VCaP (cell line): Measurements from ENCODE around the gene DMP1.
A peak's percentile ranks its signal among the peaks of the same experiment; 100 is the strongest.

ENCODE experiments used
- H3K27ac ChIP-seq: fragments of 450-650 bp; 2 replicates; pipeline ENCODE4 v1.5.1; 2017
- TF ChIP-seq, protein P1 (sequence below): fragments of 450-650 bp; conservative IDR thresholded peaks from 2 replicates; pipeline ENCODE4 v1.5.1; 2017; ENCODE audit warnings: mild to moderate bottlenecking, moderate library complexity

DMP1 gene

DNA sequence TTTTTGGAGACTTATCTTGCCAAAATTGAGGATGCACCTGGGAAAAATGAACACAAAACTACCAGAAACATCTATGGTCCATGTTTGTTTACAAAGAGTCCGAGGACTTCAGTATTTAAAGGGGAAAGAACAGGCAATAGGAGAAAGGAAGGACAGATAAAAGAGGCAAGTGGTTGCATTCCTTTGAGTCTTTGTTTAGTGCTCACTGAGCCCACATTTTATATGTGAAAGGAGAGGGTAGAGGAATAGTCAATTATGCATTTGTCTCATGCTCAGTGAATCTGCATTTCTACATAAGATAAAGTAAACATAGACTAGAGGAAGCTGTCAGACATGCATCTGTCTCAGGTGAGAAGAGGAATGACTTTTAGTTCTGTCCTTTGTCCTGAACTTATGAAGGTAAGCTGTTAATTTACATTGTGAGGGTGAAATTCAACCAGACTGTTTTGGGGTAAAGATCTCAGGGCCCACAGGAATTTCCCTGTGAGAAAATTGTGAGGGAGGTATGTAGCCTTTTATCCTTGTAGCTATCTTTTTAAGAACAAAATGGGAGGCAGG is 4.5 kb downstream of the DMP1 start:
- TF ChIP-seq, protein P1, sequence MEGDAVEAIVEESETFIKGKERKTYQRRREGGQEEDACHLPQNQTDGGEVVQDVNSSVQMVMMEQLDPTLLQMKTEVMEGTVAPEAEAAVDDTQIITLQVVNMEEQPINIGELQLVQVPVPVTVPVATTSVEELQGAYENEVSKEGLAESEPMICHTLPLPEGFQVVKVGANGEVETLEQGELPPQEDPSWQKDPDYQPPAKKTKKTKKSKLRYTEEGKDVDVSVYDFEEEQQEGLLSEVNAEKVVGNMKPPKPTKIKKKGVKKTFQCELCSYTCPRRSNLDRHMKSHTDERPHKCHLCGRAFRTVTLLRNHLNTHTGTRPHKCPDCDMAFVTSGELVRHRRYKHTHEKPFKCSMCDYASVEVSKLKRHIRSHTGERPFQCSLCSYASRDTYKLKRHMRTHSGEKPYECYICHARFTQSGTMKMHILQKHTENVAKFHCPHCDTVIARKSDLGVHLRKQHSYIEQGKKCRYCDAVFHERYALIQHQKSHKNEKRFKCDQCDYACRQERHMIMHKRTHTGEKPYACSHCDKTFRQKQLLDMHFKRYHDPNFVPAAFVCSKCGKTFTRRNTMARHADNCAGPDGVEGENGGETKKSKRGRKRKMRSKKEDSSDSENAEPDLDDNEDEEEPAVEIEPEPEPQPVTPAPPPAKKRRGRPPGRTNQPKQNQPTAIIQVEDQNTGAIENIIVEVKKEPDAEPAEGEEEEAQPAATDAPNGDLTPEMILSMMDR: no peak

DNA sequence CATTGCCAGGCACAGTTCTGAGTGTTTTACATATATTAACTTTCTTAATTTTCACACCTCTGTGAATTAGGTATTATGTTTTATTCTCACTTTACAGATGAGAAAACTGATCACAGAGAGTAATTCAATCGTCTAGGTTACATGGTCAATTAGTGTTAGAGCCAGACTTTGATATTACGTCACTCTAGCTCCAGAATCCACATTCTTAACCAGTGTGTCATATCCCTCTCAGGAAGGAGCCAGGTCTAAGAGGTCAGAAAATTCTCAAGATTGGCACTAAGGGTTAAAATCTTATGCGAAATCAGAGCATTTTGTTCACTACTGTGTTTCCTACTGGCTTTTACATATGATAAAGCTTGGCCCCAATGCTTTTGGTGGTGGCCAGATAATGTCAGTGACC is 7.4 kb downstream of the DMP1 start:
- H3K27ac ChIP-seq: no peak overlapping the region
- TF ChIP-seq, protein P1: no peak

More for the DNA sequence above, 4.5 kb downstream of the DMP1 start:
- no peak overlapping the region for H3K27ac ChIP-seq

DNA sequence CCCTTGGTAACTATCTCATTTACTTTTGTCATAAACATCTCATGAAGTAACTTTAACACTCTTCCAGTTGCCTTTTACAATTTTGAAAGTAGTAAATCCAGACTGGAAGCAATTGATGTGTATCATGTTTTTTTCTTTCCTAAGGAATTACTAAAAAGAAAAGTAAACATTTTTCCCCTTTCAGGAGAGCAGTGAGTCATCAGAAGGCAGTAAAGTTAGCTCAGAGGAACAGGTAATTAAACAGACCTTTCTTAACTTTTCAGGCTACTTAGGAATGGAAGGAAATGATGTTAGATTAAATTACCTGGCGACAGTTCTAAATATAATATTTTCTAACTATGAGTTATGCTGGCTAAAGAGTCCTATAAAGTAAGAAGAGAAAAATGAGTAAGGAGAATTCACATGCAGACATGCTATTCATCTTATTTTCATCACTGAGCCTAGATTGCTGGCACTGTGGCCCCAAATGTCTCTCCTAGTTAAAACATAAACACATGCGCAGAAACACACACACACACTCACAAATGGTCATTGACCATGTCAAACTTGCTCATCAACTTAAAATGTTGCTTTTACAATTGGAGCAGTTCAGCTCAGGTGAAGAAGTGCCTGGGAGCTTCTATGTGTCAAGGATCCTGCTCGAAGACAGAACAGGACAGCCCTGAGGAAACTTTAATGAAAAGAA is 9.3 kb downstream of the DMP1 start:
- peak overlapping the region; percentile 60 for H3K27ac ChIP-seq

DNA sequence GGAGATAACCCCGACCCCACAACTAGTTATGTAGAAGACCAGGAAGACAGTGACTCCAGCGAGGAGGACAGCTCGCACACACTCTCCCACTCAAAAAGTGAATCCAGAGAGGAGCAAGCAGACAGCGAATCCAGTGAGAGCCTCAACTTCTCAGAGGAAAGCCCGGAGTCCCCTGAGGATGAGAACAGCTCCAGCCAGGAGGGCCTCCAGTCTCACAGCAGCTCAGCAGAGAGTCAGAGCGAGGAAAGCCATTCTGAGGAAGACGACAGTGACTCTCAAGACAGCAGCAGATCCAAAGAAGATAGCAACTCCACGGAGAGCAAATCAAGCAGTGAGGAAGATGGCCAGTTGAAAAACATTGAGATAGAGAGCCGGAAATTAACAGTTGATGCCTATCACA is 12.8 kb downstream of the DMP1 start:
- TF ChIP-seq, protein P1: no peak
- no peak overlapping the region for H3K27ac ChIP-seq

More for the DNA sequence above, 9.3 kb downstream of the DMP1 start:
- TF ChIP-seq, protein P1: no peak

DNA sequence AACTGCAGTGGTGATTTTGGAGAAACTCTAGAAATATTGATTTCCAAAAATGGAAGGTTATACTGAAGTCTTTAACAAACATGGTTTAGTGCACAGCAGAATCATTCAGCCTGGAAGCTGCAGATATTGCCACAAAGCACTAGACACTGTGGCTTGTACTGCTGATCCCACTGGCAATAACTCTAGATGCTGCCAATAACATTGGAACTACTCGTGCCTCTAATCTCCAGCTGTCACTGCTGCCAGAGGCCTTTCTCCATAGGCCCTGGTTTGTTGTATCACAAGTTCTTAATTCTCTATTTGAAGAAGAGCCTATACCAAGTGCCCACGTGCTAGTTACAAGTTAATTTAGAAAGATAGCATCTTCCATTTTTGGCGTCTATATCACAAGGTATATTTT is 19.3 kb downstream of the DMP1 start:
- TF ChIP-seq, protein P1: no peak
- H3K27ac ChIP-seq: no peak overlapping the region

DNA sequence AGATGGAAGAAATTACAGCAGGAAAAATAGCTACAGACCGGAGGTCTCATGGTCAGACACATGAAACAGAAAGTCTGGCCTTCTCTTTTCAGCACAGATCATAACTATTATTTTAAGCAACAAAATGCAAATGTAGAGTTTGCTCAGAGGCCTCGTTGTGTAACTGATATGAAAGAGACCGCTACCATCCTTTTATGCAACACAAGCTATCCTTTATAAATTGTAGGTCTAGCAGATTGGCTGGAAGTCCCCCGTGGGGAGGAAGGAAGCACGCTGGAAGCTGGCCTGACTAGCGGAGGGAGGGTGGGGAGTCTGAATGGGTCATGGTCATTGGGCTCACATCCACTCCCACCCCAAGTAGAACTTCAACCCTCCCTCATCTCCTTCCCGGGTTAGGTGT is 27.7 kb downstream of the DMP1 start:
- no peak overlapping the region for H3K27ac ChIP-seq
- TF ChIP-seq, protein P1: no peak

DNA sequence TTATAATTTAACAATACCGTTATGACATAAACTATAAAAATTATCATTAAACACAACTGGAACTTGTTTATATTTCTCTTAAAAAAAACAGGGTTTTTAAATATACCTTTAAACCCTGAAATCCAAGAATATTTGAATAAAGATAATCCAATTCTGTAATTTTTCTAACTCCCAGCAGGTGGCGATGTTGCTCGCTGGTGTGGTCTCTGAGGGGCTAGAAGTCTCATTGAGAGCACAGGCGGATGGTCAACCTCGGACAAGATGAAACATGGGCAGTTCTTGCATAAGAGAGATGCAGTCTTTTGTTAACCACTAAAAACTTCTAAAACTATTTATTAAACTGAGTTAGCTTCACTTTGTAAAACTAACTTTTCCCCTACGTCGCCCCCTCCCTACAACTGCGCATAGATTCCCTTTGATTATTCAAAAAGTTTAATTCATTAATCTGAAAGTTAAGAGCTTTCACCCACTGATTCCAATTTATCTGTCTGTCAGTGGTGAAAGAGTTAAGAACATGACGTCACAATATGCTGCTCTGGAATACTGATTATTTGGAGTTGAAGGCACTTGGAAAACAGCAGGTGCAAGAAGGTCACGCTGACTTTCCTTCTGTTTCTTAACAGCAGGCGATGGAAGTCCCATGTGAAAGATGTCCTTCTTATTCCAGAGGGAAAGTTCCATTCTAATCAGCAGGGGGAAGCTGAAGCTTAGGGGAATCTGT is 29.5 kb downstream of the DMP1 start:
- TF ChIP-seq, protein P1: peak; percentile 92
- no peak overlapping the region for H3K27ac ChIP-seq
